SK-N-SH treated with all-trans-retinoic acid at 6 μM for 48 hours (cell line): ENCODE results near the gene FAM210A.

ENCODE experiments used
- ATAC-seq: fragments of 200-7000 bp; cut with Tn5 transposase; 3 replicates; pipeline ENCODE4 v1.9.1; 2020; ENCODE audit warnings: mild to moderate bottlenecking, moderate library complexity
- BACH2 ChIP-seq: fragments of 250-450 bp; sonication (Bioruptor Pico); IDR thresholded peaks from 2 replicates; pipeline ENCODE4 v1.9.0; 2021; ENCODE audit warnings: mild to moderate bottlenecking, borderline replicate concordance
- CREB5 ChIP-seq: fragments of 250-450 bp; sonication (Bioruptor Pico); IDR thresholded peaks from 2 replicates; pipeline ENCODE4 v1.5.1; 2020; ENCODE audit warnings: low read depth, mild to moderate bottlenecking, moderate library complexity
- CSDC2 ChIP-seq: fragments of 250-450 bp; sonication (Bioruptor Pico); IDR thresholded peaks from 2 replicates; pipeline ENCODE4 v1.5.0; 2020; ENCODE audit warnings: mild to moderate bottlenecking, moderate library complexity
- CSRNP3 ChIP-seq: fragments of 250-450 bp; sonication (Bioruptor Pico); IDR thresholded peaks from 2 replicates; pipeline ENCODE4 v1.5.1; 2021; ENCODE audit warnings: mild to moderate bottlenecking, moderate library complexity
- ESRRG ChIP-seq: fragments of 250-450 bp; sonication (Bioruptor Pico); IDR thresholded peaks from 2 replicates; pipeline ENCODE4 v1.6.1; 2021; ENCODE audit warnings: mild to moderate bottlenecking
- GLIS3 ChIP-seq: fragments of 250-450 bp; sonication (Bioruptor Pico); IDR thresholded peaks from 2 replicates; pipeline ENCODE4 v1.5.0; 2020; ENCODE audit warnings: mild to moderate bottlenecking, moderate library complexity
- ISL1 ChIP-seq: fragments of 250-450 bp; sonication (Bioruptor Pico); IDR thresholded peaks from 2 replicates; pipeline ENCODE4 v2.1.2; 2022; ENCODE audit warnings: mild to moderate bottlenecking, moderate library complexity
- OSR1 ChIP-seq: fragments of 250-450 bp; sonication (Bioruptor Pico); IDR thresholded peaks from 2 replicates; pipeline ENCODE4 v1.8.0; 2022; ENCODE audit warnings: moderate library complexity, mild to moderate bottlenecking, inconsistent platforms
- PATZ1 ChIP-seq: fragments of 250-450 bp; sonication (Bioruptor Pico); IDR thresholded peaks from 2 replicates; pipeline ENCODE4 v1.8.0; 2020; ENCODE audit warnings: mild to moderate bottlenecking, moderate library complexity, borderline replicate concordance
- POU6F1 ChIP-seq: fragments of 250-450 bp; sonication (Bioruptor Pico); IDR thresholded peaks from 2 replicates; pipeline ENCODE4 v1.8.0; 2021; ENCODE audit warnings: low read depth, mild to moderate bottlenecking, moderate library complexity, borderline replicate concordance
- RARB ChIP-seq: fragments of 250-450 bp; sonication (Bioruptor Pico); IDR thresholded peaks from 2 replicates; pipeline ENCODE4 v1.8.0; 2021; ENCODE audit warnings: mild to moderate bottlenecking, moderate library complexity
- SNAI2 ChIP-seq: fragments of 250-450 bp; sonication (Bioruptor Pico); IDR thresholded peaks from 2 replicates; pipeline ENCODE4 v1.5.0; 2020; ENCODE audit warnings: mild to moderate bottlenecking, moderate library complexity
- TCF4 ChIP-seq: fragments of 250-450 bp; sonication (Bioruptor Pico); IDR thresholded peaks from 2 replicates; pipeline ENCODE4 v1.8.0; 2021; ENCODE audit warnings: mild to moderate bottlenecking, moderate library complexity, borderline replicate concordance
- TOX ChIP-seq: fragments of 250-450 bp; sonication (Bioruptor Pico); IDR thresholded peaks from 2 replicates; pipeline ENCODE4 v1.8.0; 2021; ENCODE audit warnings: mild to moderate bottlenecking, moderate library complexity, borderline replicate concordance
- TSHZ2 ChIP-seq: fragments of 250-450 bp; sonication (Bioruptor Pico); IDR thresholded peaks from 2 replicates; pipeline ENCODE4 v1.5.0; 2020; ENCODE audit warnings: mild to moderate bottlenecking, moderate library complexity
- ZC3H10 ChIP-seq: fragments of 250-450 bp; sonication (Bioruptor Pico); IDR thresholded peaks from 2 replicates; pipeline ENCODE4 v1.5.1; 2021; ENCODE audit warnings: mild to moderate bottlenecking, moderate library complexity
- ZFP30 ChIP-seq: fragments of 450-650 bp; formaldehyde crosslinking; IDR thresholded peaks from 2 replicates; pipeline ENCODE4 v1.5.0; 2022; ENCODE audit warnings: mild to moderate bottlenecking, moderate library complexity
- ZNF565 ChIP-seq: fragments of 450-650 bp; formaldehyde crosslinking; conservative IDR thresholded peaks from 2 replicates; pipeline ENCODE4 v1.5.0; 2020; ENCODE audit warnings: low read depth, mild to moderate bottlenecking, moderate library complexity
- ZNF70 ChIP-seq: fragments of 450-650 bp; formaldehyde crosslinking; IDR thresholded peaks from 2 replicates; pipeline ENCODE4 v1.5.0; 2020; ENCODE audit warnings: mild to moderate bottlenecking, moderate library complexity
- ZNF8 ChIP-seq: fragments of 450-650 bp; formaldehyde crosslinking; IDR thresholded peaks from 2 replicates; pipeline ENCODE4 v1.5.0; 2020; ENCODE audit warnings: mild to moderate bottlenecking, moderate library complexity

Gene FAM210A

GRCh38 chr18:13712400-13713131, 13.8 kb downstream of the FAM210A start:
- TF ChIP-seq PATZ1 (no peak), CSRNP3 (CRISPR knock-in tag) (no peak), POU6F1 (no peak), TOX (CRISPR knock-in tag) (no peak), GLIS3 (CRISPR knock-in tag) (no peak), OSR1 (CRISPR knock-in tag) (no peak), CREB5 (CRISPR knock-in tag) (no peak), TCF4 (CRISPR knock-in tag) (no peak), ZNF565 (CRISPR knock-in tag) (no peak), ZNF8 (no peak), ZC3H10 (CRISPR knock-in tag) (no peak), ESRRG (CRISPR knock-in tag) (no peak), BACH2 (CRISPR knock-in tag) (no peak), SNAI2 (CRISPR knock-in tag) (no peak), RARB (CRISPR knock-in tag) (no peak), ZNF70 (CRISPR knock-in tag) (no peak), ISL1 (CRISPR knock-in tag) (no peak), TSHZ2 (CRISPR knock-in tag) (no peak), ZFP30 (CRISPR knock-in tag) (no peak), CSDC2 (no peak)
- ATAC-seq: no peak

- no peak for ATAC-seq
- TF ChIP-seq TSHZ2 (CRISPR knock-in tag): no peak
- TF ChIP-seq TCF4 (CRISPR knock-in tag): no peak
- no peak for TF ChIP-seq CSRNP3 (CRISPR knock-in tag)
- TF ChIP-seq, all 23 proteins: peak for 0
Measured at GRCh38 chr18:13710414-13710831, 15.9 kb downstream of the FAM210A start.
